Measurements from ENCODE around the gene EFEMP1. TPM values are rescaled to one million over a fixed set of nuclear protein-coding genes. Genes with fewer than 3 reads are reported as not detected.

The EFEMP1 gene
- total RNA-seq, 1 experiment from 2014 or later = 0.34 TPM

- H4K20me1 ChIP-seq (ENCODE audit: insufficient read depth) = no peaks in the 10 kb centered on the region
- TF ChIP-seq CEBPB (IDR thresholded peaks at IDR 0.05; ENCODE audit: low read depth) (no peak), TCF7L2 (IDR thresholded peaks at IDR 0.05; ENCODE audit: borderline replicate concordance, extremely low read depth, insufficient read depth, insufficient read length) (no peak), ZNF274 (IDR thresholded peaks at IDR 0.05; ENCODE audit: low read depth, low read length) (no peak), SRF (IDR thresholded peaks at IDR 0.05; ENCODE audit: low read depth) (no peak), POLR2AphosphoS5 (IDR thresholded peaks at IDR 0.05; ENCODE audit: low read depth, low read length) (no peak), YY1 (IDR thresholded peaks at IDR 0.05; ENCODE audit: extremely low read depth, insufficient replicate concordance, low read depth, low read length) (no peak), CBX3 (IDR thresholded peaks at IDR 0.05; ENCODE audit: low read depth) (no peak), JUND (IDR thresholded peaks at IDR 0.05) (no peak), ELF1 (IDR thresholded peaks at IDR 0.05; ENCODE audit: borderline replicate concordance, low read depth) (no peak), EZH2 (IDR thresholded peaks at IDR 0.05) (no peak), ZBTB33 (IDR thresholded peaks at IDR 0.05; ENCODE audit: extremely low read depth, insufficient replicate concordance, low read length) (no peak), SIN3A (IDR thresholded peaks at IDR 0.05; ENCODE audit: low read depth) (no peak), SP1 (IDR thresholded peaks at IDR 0.05; ENCODE audit: low read depth) (no peak)
- H3K4me3 ChIP-seq (replicated peaks in 1 of 2; ENCODE audit: low read depth in 1 of 2, low read length in 2 of 2) = no peak overlapping the region
- no peaks in the 10 kb centered on the region for H3K79me2 ChIP-seq (ENCODE audit: insufficient read depth, low read length)
- H3K9me3 ChIP-seq (ENCODE audit: control insufficient read depth in 1 of 2, insufficient read depth in 1 of 2, low read depth in 1 of 2, low read length in 2 of 2) = no peaks in the 10 kb centered on the region
- CTCF ChIA-PET = no interaction called here
- H2AFZ ChIP-seq (ENCODE audit: low read depth, low read length, poor library complexity, severe bottlenecking) = no peak overlapping the region
- H3K36me3 ChIP-seq (ENCODE audit: control insufficient read depth in 1 of 2, insufficient read depth in 2 of 2, low read length in 2 of 2) = no peaks in the 10 kb centered on the region
- POLR2A ChIA-PET = no interaction called here
- H3K27me3 ChIP-seq (ENCODE audit: insufficient read depth, low read length) = no peaks in the 10 kb centered on the region
- DNase-seq (ENCODE audit: low read depth, low spot score) (no peak), ATAC-seq (no peak)
- intact Hi-C loops (cut with micrococcal nuclease) = no loop called here
- H3K9me2 ChIP-seq (ENCODE audit: insufficient read depth) = no peaks in the 10 kb centered on the region
- H3K9ac ChIP-seq (ENCODE audit: low read length) = no peak overlapping the region
- no TSS peak for BruUV-seq (replicated peaks)
- H3K4me1 ChIP-seq (ENCODE audit: control insufficient read depth in 1 of 2, insufficient read depth in 2 of 2, low read length in 2 of 2) = no peaks in the 10 kb centered on the region
- no peak overlapping the region for H3K27ac ChIP-seq (ENCODE audit: low read depth, low read length)
- RAD21 ChIA-PET (ENCODE audit: low non-redundant PET in 1 of 2, low total read pairs in 2 of 2, uncharacterized antibody in 2 of 2, unreplicated experiment in 2 of 2) = no interaction called here
- no peak overlapping the region for H3K4me2 ChIP-seq (ENCODE audit: low read length)
Measured at GRCh38 chr2:55929476-55929875, 5.9 kb upstream of the EFEMP1 start.
